ENCODE measurements around the gene ZNF782.

ZNF782 gene

DNA sequence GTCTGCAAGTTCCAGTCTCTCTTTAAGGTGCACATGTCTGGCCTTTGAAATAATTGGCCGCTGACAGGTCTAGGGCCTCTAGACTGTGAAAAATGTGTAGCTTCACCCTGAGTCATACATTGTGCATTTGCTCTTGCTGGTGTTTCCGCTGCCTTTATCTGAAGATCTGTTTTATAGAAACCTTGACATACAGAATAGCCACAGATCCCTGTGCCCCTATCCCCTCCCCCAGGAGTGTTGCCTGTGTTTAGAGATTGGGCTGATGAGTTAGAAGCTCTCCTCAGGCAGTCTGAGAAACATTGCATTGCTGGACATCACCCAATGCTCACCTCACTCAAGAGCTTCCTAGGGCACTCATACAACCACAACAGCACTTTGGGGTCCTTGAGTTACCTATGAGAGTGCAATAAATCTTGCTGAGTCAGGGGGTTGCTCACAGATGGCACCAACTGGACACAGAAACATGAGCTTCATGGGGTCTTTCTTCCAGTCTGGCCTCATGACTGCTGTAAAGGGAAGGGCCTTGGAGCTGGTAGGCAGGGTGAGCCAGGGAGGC is 3.8 kb upstream of the ZNF782 start:
- no peaks in the 10 kb centered on the region for H4K20me1 ChIP-seq (ENCODE audit: low read depth, low read length)
- no peaks in the 10 kb centered on the region for H3K36me3 ChIP-seq (ENCODE audit: low read length)
- no peak overlapping the region for H2AFZ ChIP-seq (ENCODE audit: low read depth, low read length, severe bottlenecking)
- peaks cover 12% of the 10 kb centered on the region for H3K79me2 ChIP-seq (ENCODE audit: insufficient read depth, low read length)
- H3K27me3 ChIP-seq (ENCODE audit: low read length) = no peaks in the 10 kb centered on the region
- H3K9me2 ChIP-seq (replicated peaks; ENCODE audit: insufficient read depth, low read length) = no peaks in the 10 kb centered on the region
- no peaks in the 10 kb centered on the region for H3K9me3 ChIP-seq (ENCODE audit: insufficient read depth, low read length)
- H3K9ac ChIP-seq (ENCODE audit: low read length) = no peak overlapping the region
- H3K27ac ChIP-seq (ENCODE audit: low read depth, low read length) = no peak overlapping the region
- H3K4me2 ChIP-seq (ENCODE audit: low read depth, low read length, poor library complexity, severe bottlenecking) = no peak overlapping the region
- no peak overlapping the region for H3K4me3 ChIP-seq (ENCODE audit: insufficient read depth, low read length, poor library complexity, severe bottlenecking)
- peaks cover 7% of the 10 kb centered on the region; the same call in 1 of the 2 replicates for H3F3A ChIP-seq (ENCODE audit: insufficient read depth)
- TF ChIP-seq CTCF (IDR thresholded peaks at IDR 0.05; ENCODE audit: insufficient read depth, low read length, poor library complexity, severe bottlenecking) (no peak), EZH2phosphoT487 (conservative IDR thresholded peaks at IDR 0.05; ENCODE audit: low read length) (no peak)

GRCh38 chr9:96856363-96857286 is 2.3 kb upstream of the ZNF782 start:
- Histone ChIP-seq H3K9me3 (ENCODE audit: insufficient read depth, low read length) (no peaks in the 10 kb centered on the region), H3K9me2 (replicated peaks; ENCODE audit: insufficient read depth, low read length) (no peaks in the 10 kb centered on the region), H2AFZ (ENCODE audit: low read depth, low read length, severe bottlenecking) (no peak overlapping the region), H3K4me2 (ENCODE audit: low read depth, low read length, poor library complexity, severe bottlenecking) (no peak overlapping the region), H3F3A (ENCODE audit: insufficient read depth) (peaks cover 7% of the 10 kb centered on the region; the same call in 1 of the 2 replicates), H3K27me3 (ENCODE audit: low read length) (no peaks in the 10 kb centered on the region), H3K36me3 (ENCODE audit: low read length) (peaks cover 4% of the 10 kb centered on the region; the same call in 1 of the 2 replicates), H3K4me3 (ENCODE audit: insufficient read depth, low read length, poor library complexity, severe bottlenecking) (no peak overlapping the region), H3K79me2 (ENCODE audit: insufficient read depth, low read length) (peaks cover 27% of the 10 kb centered on the region), H3K27ac (ENCODE audit: low read depth, low read length) (no peak overlapping the region), H4K20me1 (ENCODE audit: low read depth, low read length) (no peaks in the 10 kb centered on the region), H3K9ac (ENCODE audit: low read length) (no peak overlapping the region)
- TF ChIP-seq EZH2phosphoT487 (conservative IDR thresholded peaks at IDR 0.05; ENCODE audit: low read length) (no peak), CTCF (IDR thresholded peaks at IDR 0.05; ENCODE audit: insufficient read depth, low read length, poor library complexity, severe bottlenecking) (peak; percentile 93)

DNA sequence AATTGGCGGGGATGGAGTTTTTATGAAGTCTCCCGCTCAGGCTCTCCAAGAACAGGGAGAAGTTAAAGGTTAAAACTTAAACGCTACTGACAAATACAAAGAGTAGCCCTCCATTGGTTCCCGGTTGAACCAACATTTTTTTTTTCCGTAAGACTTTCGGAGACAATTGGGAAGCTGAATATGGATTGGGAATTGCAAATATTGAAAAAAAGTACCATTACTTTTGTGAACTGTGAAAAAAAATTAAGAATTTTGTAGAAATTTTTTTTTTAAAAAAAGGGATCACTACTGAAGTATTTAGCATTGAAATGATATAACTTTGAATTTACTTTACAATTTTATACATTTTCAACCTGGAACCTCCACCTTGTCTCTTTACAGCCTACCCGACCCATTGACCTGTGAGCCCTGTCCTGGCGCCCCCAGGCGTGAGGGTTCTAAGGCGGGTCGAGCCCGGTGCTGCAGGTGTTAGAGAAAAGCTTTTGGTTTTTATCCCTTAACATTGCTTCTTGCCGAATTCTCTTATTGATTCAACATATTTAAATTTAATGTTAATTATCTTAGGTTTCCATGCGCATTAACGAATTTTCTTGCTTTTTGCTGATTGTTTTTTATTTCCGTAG is 448 bp upstream of the ZNF782 start:
- Histone ChIP-seq H3K9me3 (ENCODE audit: insufficient read depth, low read length) (peaks cover 6% of the 10 kb centered on the region; the same call in 1 of the 2 replicates), H3K36me3 (ENCODE audit: low read length) (peaks cover 20% of the 10 kb centered on the region), H4K20me1 (ENCODE audit: low read depth, low read length) (no peaks in the 10 kb centered on the region), H3K9me2 (replicated peaks; ENCODE audit: insufficient read depth, low read length) (no peaks in the 10 kb centered on the region), H3K27ac (ENCODE audit: low read depth, low read length) (no peak overlapping the region), H3K79me2 (ENCODE audit: insufficient read depth, low read length) (peaks cover 45% of the 10 kb centered on the region), H3K9ac (ENCODE audit: low read length) (peak overlapping the region; percentile 85), H2AFZ (ENCODE audit: low read depth, low read length, severe bottlenecking) (peak overlapping the region; percentile 90), H3K27me3 (ENCODE audit: low read length) (no peaks in the 10 kb centered on the region), H3F3A (ENCODE audit: insufficient read depth) (peaks cover 7% of the 10 kb centered on the region; the same call in 1 of the 2 replicates), H3K4me3 (ENCODE audit: insufficient read depth, low read length, poor library complexity, severe bottlenecking) (peak overlapping the region; percentile 76), H3K4me2 (ENCODE audit: low read depth, low read length, poor library complexity, severe bottlenecking) (peak overlapping the region; percentile 74)
- no peak for TF ChIP-seq EZH2phosphoT487 (conservative IDR thresholded peaks at IDR 0.05; ENCODE audit: low read length)
- no peak for TF ChIP-seq CTCF (IDR thresholded peaks at IDR 0.05; ENCODE audit: insufficient read depth, low read length, poor library complexity, severe bottlenecking)

Data from SU-DHL-6 (cell line).